Cardiac fibroblast (primary cell): ENCODE results near the gene TMPRSS3.

Source experiments
- DNase-seq, 2 donors: peaks; one replicate each; pipeline versions ENCODE4 v3.0.0 to v3.0.0-alpha.2; 2010; ENCODE audit warnings: low read depth in 2 of 2
- H3K4me3 ChIP-seq, 2 donors: replicated peaks in 1 of 2; 1 replicate in 1 of 2; 2 replicates in 1 of 2; pipeline ENCODE4 v1.5.1; 2011; ENCODE audit warnings: low read depth in 2 of 2, low read length in 2 of 2, mild to moderate bottlenecking in 2 of 2, moderate library complexity in 1 of 2
- CTCF ChIP-seq: IDR thresholded peaks from one replicate; pipeline ENCODE4 v1.5.1; 2011; ENCODE audit warnings: low read depth, mild to moderate bottlenecking, low read length, inconsistent platforms

Gene TMPRSS3

GRCh38 chr21:42350927-42351426 lies 44.9 kb downstream of the TMPRSS3 start, which contains the start of gene TFF2:
Gene TFF2 (minus strand): TSS chr21:42350994. CDS start chr21:42350957, 37 bp downstream.
- H3K4me3 ChIP-seq: no peak within 1 kb of the TSS
- TF ChIP-seq CTCF: no peak
- no peak for DNase-seq

DNA sequence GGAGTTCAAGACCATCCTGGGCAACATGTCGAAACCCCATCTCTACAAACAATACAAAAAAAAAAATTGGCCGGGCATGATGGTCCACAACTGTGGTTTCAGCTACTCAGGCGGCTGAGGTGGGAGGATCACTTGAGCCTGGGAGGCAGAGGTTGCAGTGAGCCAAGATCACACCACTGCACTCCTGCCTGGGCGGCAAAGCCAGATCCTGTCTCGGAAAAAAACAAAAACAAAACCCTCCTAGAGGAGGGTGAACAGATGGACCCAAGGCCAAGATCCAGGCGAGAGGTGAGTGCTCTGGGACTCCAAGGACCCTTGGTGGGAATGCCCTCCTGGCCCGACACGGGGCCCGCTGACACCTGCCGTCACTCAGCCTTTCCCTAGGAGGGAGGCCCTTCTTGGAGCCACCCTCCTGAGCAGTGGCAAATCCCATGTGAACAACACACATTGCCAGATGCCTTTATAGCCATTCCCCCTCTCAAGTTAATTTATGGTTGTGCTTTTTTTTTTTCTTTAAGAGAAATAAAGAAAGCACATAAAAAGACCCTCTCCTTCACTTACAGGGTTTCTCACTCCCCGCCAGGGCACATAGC lies 45.4 kb downstream of the TMPRSS3 start:
- TF ChIP-seq CTCF: no peak
- no peak for DNase-seq
- H3K4me3 ChIP-seq: no peak overlapping the region

- TF ChIP-seq CTCF: no peak
- no peak overlapping the region for H3K4me3 ChIP-seq
- no peak for DNase-seq
Measured at GRCh38 chr21:42349420-42350317, 46.2 kb downstream of the TMPRSS3 start.

DNA sequence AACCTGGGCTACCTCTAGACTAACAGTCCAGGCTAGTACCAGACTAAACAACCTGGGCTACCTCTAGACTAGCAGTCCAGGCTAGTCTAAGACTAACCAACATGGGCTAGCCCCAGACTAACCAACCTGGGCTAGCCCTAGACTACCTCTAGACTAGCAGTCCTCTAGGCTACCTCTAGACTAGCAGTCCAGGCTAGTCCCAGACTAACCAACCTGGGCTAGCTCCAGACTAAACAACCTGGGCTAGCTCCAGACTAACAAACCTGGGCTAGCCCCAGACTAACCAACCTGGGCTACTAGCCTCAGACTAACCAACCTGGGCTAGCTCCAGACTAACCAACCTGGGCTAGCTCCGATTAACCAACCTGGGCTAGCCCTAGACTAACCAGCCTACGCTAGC lies 47.1 kb downstream of the TMPRSS3 start:
- TF ChIP-seq CTCF: no peak
- DNase-seq: no peak

DNA sequence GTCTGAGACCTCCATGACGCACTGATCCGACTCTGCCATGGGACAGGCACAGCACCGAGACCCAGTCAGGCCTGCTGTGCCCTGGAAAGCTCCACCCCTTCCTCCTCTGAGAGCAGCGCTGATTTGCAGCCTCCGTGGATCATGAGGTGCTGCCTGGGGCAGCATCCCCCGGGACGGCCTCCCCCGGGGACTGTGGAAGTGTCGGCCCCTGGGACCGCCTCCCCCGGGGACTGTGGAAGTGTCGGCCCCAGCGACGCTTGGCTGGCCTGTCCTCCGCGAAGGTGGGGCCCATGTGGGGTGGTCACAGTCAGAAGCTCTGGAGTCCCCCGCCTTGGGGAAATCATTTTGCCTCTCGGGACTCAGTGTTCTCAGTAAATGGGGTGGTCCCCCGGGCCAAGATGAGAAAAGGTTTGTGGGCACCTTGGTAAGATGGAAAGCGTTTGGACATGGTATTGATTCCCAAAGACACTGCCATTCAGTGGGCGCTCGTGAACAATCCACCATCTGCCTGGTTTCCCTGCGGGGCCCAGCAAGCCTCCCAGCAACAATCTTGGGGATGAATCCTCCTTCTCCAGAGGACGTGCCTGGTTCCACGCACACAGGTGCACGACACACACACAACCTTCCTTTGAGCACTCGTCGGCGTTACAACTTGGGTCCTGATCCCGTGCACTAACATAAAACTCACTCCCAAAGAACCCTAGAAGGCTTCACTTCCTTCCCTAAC lies 48.1 kb downstream of the TMPRSS3 start:
- no peak for TF ChIP-seq CTCF
- H3K4me3 ChIP-seq: no peak overlapping the region
- no peak for DNase-seq

More for the DNA sequence above, 47.1 kb downstream of the TMPRSS3 start:
- no peak overlapping the region for H3K4me3 ChIP-seq

- no peak overlapping the region for H3K4me3 ChIP-seq
- no peak for DNase-seq
- no peak for TF ChIP-seq CTCF
Measured at GRCh38 chr21:42346866-42347600, 48.8 kb downstream of the TMPRSS3 start.
